AG09309 (cell line): ENCODE results near the gene ZAP70.

ENCODE experiments used
- DNase-seq: peaks from one replicate; pipeline ENCODE4 v3.0.0-alpha.2; 2010; ENCODE audit warnings: low read depth
- H3K4me3 ChIP-seq: 2 replicates; pipeline ENCODE4 v1.5.1; 2011; ENCODE audit warnings: mild to moderate bottlenecking, low read depth, low read length, moderate library complexity; ENCODE audit not compliant: control insufficient read depth
- TF ChIP-seq, protein P1 (sequence below): IDR thresholded peaks from 2 replicates; pipeline ENCODE4 v1.5.1; 2011; ENCODE audit warnings: mild to moderate bottlenecking, low read depth, low read length, inconsistent platforms; ENCODE audit not compliant: insufficient read depth, control insufficient read depth; ENCODE audit errors: missing control alignments

The ZAP70 gene

DNA sequence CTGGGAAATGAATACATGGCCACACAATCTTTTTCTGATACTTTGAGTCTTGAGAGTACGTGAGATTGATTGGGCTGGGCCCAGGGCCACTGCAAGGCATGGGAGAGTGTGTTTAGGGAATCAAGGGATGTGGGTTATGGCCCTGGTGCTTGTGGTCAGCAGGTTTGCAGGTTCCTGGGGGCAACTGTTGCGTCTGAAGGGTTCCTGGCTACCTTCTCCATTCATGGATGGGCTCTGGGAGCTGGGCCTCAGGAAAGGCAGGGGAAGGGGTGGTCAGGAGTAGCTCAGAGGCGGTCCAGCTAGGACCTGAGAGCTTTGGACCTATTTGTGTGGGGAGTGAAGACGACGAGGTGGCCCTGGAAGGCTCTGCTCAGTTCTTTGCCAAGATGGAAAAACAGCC is 8.4 kb upstream of the ZAP70 start:
- TF ChIP-seq, protein P1, sequence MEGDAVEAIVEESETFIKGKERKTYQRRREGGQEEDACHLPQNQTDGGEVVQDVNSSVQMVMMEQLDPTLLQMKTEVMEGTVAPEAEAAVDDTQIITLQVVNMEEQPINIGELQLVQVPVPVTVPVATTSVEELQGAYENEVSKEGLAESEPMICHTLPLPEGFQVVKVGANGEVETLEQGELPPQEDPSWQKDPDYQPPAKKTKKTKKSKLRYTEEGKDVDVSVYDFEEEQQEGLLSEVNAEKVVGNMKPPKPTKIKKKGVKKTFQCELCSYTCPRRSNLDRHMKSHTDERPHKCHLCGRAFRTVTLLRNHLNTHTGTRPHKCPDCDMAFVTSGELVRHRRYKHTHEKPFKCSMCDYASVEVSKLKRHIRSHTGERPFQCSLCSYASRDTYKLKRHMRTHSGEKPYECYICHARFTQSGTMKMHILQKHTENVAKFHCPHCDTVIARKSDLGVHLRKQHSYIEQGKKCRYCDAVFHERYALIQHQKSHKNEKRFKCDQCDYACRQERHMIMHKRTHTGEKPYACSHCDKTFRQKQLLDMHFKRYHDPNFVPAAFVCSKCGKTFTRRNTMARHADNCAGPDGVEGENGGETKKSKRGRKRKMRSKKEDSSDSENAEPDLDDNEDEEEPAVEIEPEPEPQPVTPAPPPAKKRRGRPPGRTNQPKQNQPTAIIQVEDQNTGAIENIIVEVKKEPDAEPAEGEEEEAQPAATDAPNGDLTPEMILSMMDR = no peak
- DNase-seq = no peak
- H3K4me3 ChIP-seq = no peak overlapping the region

DNA sequence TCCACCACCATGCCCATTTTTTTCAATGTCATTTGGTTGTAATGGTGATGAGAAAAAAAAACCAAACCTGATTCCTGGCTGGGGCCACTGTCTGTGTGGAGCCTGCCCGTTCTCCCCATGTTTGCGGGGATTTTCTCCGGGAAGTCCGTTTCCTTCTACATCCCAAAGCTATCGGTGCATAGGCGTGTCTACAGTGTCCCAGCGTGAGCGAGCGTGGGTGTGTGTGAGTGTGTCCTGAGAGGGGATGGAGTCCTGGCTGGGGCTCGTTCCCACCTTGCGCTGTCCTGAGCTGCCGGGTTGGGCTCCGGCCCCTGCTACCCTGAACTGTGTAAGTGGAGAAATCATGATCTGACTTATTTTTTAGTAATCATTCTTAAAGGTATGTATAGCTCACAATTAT is 7.3 kb upstream of the ZAP70 start:
- no peak overlapping the region for H3K4me3 ChIP-seq
- TF ChIP-seq, protein P1 = no peak
- no peak for DNase-seq

DNA sequence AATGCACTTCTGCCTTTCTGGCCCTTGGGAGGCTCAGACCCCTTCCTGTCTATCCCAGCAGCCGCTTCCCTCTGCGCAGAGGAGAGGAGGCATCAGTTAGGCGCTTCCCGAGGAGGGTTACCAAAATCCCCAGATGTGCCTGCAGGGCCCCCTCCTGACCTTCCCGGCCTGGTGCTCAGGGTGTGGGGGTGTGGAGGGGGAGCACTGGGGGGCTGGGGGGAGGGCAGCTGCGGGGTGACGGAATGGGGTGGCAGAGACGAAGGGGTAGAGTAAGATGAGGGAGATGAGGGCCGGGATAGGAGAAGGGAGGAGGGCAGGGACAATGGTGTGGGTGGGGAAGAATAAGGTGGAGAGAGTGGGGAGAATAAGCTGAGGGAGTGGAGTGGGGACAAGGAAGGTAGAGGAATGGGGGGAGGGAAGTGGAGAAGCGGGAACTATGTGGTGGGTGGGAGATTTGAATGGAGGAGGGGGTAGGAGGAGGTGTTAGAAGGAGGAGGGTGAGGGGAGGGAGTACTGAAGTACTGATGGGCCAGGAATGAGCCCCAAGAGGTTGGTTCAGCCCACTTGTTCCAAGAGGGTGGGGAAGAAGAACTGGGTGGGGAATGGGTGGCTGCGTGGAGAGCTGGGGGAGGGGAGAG is 6.5 kb upstream of the ZAP70 start:
- TF ChIP-seq, protein P1 = no peak
- H3K4me3 ChIP-seq = no peak overlapping the region
- DNase-seq = no peak

DNA sequence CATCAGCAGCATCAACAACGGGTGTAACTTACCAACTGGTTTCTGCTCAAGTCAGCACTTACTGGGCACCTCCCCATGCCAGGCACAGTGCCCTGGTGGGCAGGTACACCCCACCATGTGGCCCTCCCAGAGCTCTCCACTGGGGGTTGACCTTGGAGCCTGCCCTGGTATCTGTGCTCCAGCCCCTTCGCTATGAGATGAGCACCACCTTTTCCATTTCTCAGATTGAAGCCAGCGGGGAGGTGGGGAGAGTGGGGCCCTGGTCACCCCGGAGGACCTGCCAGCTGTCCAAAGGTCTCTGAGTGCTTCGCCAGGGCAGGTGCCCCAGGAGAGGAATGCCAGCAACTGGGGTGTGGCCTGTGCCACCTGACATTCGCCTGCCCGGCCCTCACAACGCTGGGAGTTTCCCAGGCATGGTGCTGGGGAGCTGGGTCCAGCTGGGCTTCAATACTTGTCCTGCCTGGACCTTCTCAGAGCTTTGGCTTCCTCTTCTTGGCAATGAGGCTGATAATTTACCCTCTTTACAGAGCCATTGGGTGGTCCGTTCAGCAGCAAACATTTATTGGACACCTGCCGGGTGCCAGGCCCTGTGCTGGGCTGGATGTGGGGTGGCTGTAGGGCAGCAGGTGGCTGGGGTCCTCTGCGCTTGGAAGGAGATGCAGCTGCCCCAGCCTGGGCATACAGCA is 5.9 kb upstream of the ZAP70 start:
- TF ChIP-seq, protein P1 = no peak
- H3K4me3 ChIP-seq = no peak overlapping the region
- no peak for DNase-seq

DNA sequence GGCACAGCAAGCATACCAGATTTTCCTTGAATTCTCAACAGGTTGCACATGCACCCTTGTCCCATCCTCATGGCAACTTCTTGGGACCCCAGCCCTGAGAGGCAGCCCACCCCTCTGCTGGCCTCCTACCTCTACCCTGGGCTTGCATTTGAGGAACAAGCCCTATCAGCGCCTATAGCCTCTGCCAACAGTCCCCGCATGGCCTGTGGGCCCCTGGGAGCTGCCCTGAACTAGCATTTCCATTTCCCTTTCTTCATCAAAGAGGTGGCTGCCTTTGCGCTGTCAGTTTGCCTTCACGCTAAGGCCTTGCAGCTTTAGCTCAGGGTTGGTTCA is 5.4 kb upstream of the ZAP70 start:
- no peak overlapping the region for H3K4me3 ChIP-seq
- no peak for DNase-seq
- TF ChIP-seq, protein P1 = no peak

DNA sequence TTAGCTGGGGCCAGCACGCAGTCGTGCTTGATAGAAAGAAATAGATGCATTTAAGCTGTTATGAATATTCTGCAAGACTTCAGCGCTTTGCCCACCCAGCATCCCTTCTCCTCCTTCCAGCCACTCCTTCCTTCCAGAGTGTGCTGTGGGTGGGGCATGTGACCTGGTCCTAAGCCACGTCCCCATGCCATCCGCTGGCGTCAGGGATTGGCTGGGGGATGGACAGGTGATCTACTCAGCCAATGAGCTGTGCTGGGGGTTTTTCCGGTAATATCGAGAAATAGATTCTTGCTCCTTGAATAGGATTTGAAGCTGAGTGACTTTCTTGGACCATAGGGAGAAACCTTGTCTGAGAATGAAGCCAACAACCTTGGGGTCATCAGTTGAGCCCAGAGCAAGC is 4.8 kb upstream of the ZAP70 start:
- H3K4me3 ChIP-seq = no peak overlapping the region
- TF ChIP-seq, protein P1 = no peak
- DNase-seq = no peak
